IMR-90 (cell line): ENCODE results near the gene EHF. TPM values are rescaled to one million over a fixed set of nuclear protein-coding genes. Genes with fewer than 3 reads are reported as not detected.

ENCODE experiments used
- ATAC-seq: fragments of 200-7000 bp; cut with Tn5 transposase; 2 replicates; pipeline ENCODE4 v1.9.1; 2020; ENCODE audit warnings: low read depth, mild to moderate bottlenecking, moderate library complexity
- BruUV-seq: library from RNA; stranded (reverse); fragments of 400-500 nt; replicated peaks from 2 replicates; lab custom pipeline; 2021; lab: Mats Ljungman, UMichigan
- CTCF ChIA-PET: fragments of 300-600 bp; formaldehyde crosslinking; extraction: SDS; loops from one replicate; lab custom pipeline; 2021; ENCODE audit warnings: antibody characterized with exemption; lab: Yijun Ruan, JAX
- POLR2A ChIA-PET: fragments of 300-600 bp; sonication (Branson Sonifier 250); formaldehyde crosslinking; loops from one replicate; lab custom pipeline; 2022; ENCODE audit warnings: antibody characterized with exemption; ENCODE audit not compliant: unreplicated experiment; lab: Charles Lee
- DNase-seq: peaks from one replicate; pipeline ENCODE4 v3.0.0; 2013
- H2AFZ ChIP-seq: replicated peaks from 2 replicates; pipeline ENCODE3; 2013; ENCODE audit warnings: low read length, mild to moderate bottlenecking; ENCODE audit not compliant: poor library complexity
- H2AK5ac ChIP-seq: 2 replicates; pipeline ENCODE4 v1.6.1; 2013; ENCODE audit warnings: low read depth, low read length, inconsistent platforms
- H2AK9ac ChIP-seq: replicated peaks from 2 replicates; pipeline ENCODE3; 2013; ENCODE audit warnings: mild to moderate bottlenecking, low read depth, low read length, moderate library complexity; ENCODE audit not compliant: poor library complexity
- H2BK120ac ChIP-seq: 2 replicates; pipeline ENCODE4 v1.6.1; 2013; ENCODE audit warnings: low read depth, low read length, inconsistent platforms
- H2BK15ac ChIP-seq: 3 replicates; pipeline ENCODE4 v1.6.1; 2013; ENCODE audit warnings: low read depth, low read length, inconsistent platforms
- H2BK20ac ChIP-seq: 2 replicates; pipeline ENCODE4 v1.6.1; 2013; ENCODE audit warnings: low read depth, mild to moderate bottlenecking, inconsistent platforms, low read length, moderate library complexity
- H2BK5ac ChIP-seq: 2 replicates; pipeline ENCODE4 v1.6.1; 2013; ENCODE audit warnings: mild to moderate bottlenecking, low read depth, low read length, inconsistent platforms; ENCODE audit not compliant: poor library complexity, severe bottlenecking
- H3K14ac ChIP-seq: replicated peaks from 2 replicates; pipeline ENCODE4 v1.6.1; 2013; ENCODE audit warnings: low read depth, low read length, inconsistent platforms
- H3K18ac ChIP-seq: 2 replicates; pipeline ENCODE4 v1.6.1; 2013; ENCODE audit warnings: low read depth, low read length, control low read depth
- H3K23ac ChIP-seq: 2 replicates; pipeline ENCODE4 v1.6.1; 2013; ENCODE audit warnings: low read depth, low read length, inconsistent platforms
- H3K27ac ChIP-seq: 2 replicates; pipeline ENCODE4 v1.5.1; 2013; ENCODE audit warnings: mild to moderate bottlenecking, control low read depth, low read length; ENCODE audit not compliant: insufficient read depth
- H3K27me3 ChIP-seq: 2 replicates; pipeline ENCODE4 v1.6.1; 2013; ENCODE audit warnings: low read length; ENCODE audit not compliant: control insufficient read depth, insufficient read depth
- H3K36me3 ChIP-seq: 2 replicates; pipeline ENCODE4 v1.6.1; 2013; ENCODE audit warnings: low read length, mixed read lengths; ENCODE audit not compliant: control insufficient read depth, insufficient read depth
- H3K4ac ChIP-seq: 2 replicates; pipeline ENCODE4 v1.6.1; 2013; ENCODE audit warnings: low read depth, low read length, inconsistent platforms
- H3K4me1 ChIP-seq: 2 replicates; pipeline ENCODE4 v1.6.1; 2013; ENCODE audit warnings: low read length, mixed read lengths; ENCODE audit not compliant: control insufficient read depth, insufficient read depth
- H3K4me2 ChIP-seq: 2 replicates; pipeline ENCODE4 v1.6.1; 2013; ENCODE audit warnings: low read depth, mild to moderate bottlenecking, control low read depth, low read length, moderate library complexity
- H3K4me3 ChIP-seq: 2 replicates; pipeline ENCODE4 v1.5.1; 2013; ENCODE audit warnings: low read depth, mild to moderate bottlenecking, control low read depth, low read length, moderate library complexity; ENCODE audit not compliant: insufficient read depth
- H3K56ac ChIP-seq: 2 replicates; pipeline ENCODE4 v1.6.1; 2013; ENCODE audit warnings: low read length, inconsistent platforms; ENCODE audit not compliant: insufficient read depth; ENCODE audit errors: extremely low read depth
- H3K79me1 ChIP-seq, 2 experiments: 2 replicates each; pipeline ENCODE4 v1.6.1; 2013; ENCODE audit warnings: low read length in 2 of 2, inconsistent platforms in 1 of 2, low read depth in 1 of 2
- H3K9ac ChIP-seq: 2 replicates; pipeline ENCODE4 v1.6.1; 2013; ENCODE audit warnings: low read depth, low read length, control low read depth
- H3K9me1 ChIP-seq: 2 replicates; pipeline ENCODE4 v1.6.1; 2013; ENCODE audit warnings: low read length, inconsistent platforms; ENCODE audit not compliant: insufficient read depth
- H3K9me3 ChIP-seq: 2 replicates; pipeline ENCODE4 v1.6.1; 2013; ENCODE audit warnings: low read length; ENCODE audit not compliant: control insufficient read depth, insufficient read depth
- H4K20me1 ChIP-seq: 2 replicates; pipeline ENCODE4 v1.6.1; 2013; ENCODE audit warnings: low read length, inconsistent platforms; ENCODE audit not compliant: insufficient read depth
- H4K5ac ChIP-seq: 2 replicates; pipeline ENCODE4 v1.6.1; 2013; ENCODE audit warnings: mild to moderate bottlenecking, low read depth, low read length, control low read depth
- H4K8ac ChIP-seq, 2 experiments: 2 replicates each; pipeline ENCODE4 v1.6.1; 2013; ENCODE audit warnings: low read depth in 2 of 2, low read length in 2 of 2, control low read depth in 1 of 2, inconsistent platforms in 1 of 2
- H4K91ac ChIP-seq: 2 replicates; pipeline ENCODE4 v1.6.1; 2013; ENCODE audit warnings: low read depth, low read length, inconsistent platforms; ENCODE audit not compliant: insufficient read depth
- MAFK ChIP-seq: IDR thresholded peaks from 2 replicates; pipeline ENCODE4 v1.6.1; 2012; ENCODE audit warnings: low read depth, low read length, improper control_type of control experiment
- MAZ ChIP-seq: IDR thresholded peaks from 2 replicates; pipeline ENCODE4 v1.6.1; 2012; ENCODE audit warnings: low read depth, mild to moderate bottlenecking, low read length, improper control_type of control experiment, moderate library complexity, borderline replicate concordance
- NFE2L2 ChIP-seq: fragments of 150-350 bp; IDR thresholded peaks from 2 replicates; pipeline ENCODE4 v1.6.1; 2016; ENCODE audit warnings: low read depth, mild to moderate bottlenecking, low read length
- POLR2A ChIP-seq: IDR thresholded peaks from 2 replicates; pipeline ENCODE4 v1.6.1; 2012; ENCODE audit warnings: mild to moderate bottlenecking, low read depth, low read length
- RCOR1 ChIP-seq: IDR thresholded peaks from 2 replicates; pipeline ENCODE4 v1.6.1; 2012; ENCODE audit warnings: mild to moderate bottlenecking, low read length, improper control_type of control experiment; ENCODE audit not compliant: insufficient replicate concordance
- RFX5 ChIP-seq: IDR thresholded peaks from 2 replicates; pipeline ENCODE4 v1.8.0; 2012; ENCODE audit warnings: low read depth, mild to moderate bottlenecking, low read length, moderate library complexity
- WGBS, 2 experiments: methylation state at CpG; one replicate each; pipeline versions ENCODE4 v1.1.5 to v1.1.7; 2013; ENCODE audit warnings: missing lambda C conversion rate in 2 of 2; ENCODE audit not compliant: insufficient read length in 1 of 2; ENCODE audit errors: extremely low coverage in 2 of 2; 5-methylcytosine and 5-hydroxymethylcytosine counted together
- dilution Hi-C: fragments of 300-500 bp; cut with HindIII; formaldehyde crosslinking; loops from one replicate; pipeline ENCODE4 v1.14.3; 2018; ENCODE audit warnings: low sequenced_read_pairs; ENCODE audit not compliant: unreplicated experiment
- in situ Hi-C: fragments of 300-500 bp; cut with MboI; formaldehyde crosslinking; loops from 3 replicates; pipeline ENCODE4 v1.14.3; 2019; ENCODE audit warnings: low sequenced_read_pairs, inconsistent platforms, mixed read lengths
- intact Hi-C: fragments of 100-400 bp; cut with micrococcal nuclease; formaldehyde crosslinking; loops from 2 replicates; pipeline ENCODE4 v1.10.0; 2022
- polyA plus RNA-seq, 3 experiments: library from polyadenylated mRNA; depleted of rRNA; stranded (reverse); fragments of >200 nt; gene quantifications; 2 replicates each; pipeline ENCODE4 v1.2.3, GENCODE V29; 2012; ENCODE audit warnings: low replicate concordance in 1 of 3
- total RNA-seq: library from RNA; depleted of rRNA; stranded (reverse); fragments of >200 nt; gene quantifications from 2 replicates; pipeline ENCODE4 v1.2.3, GENCODE V29; 2012

EHF gene
- total and polyA plus RNA-seq, 2 of the 4 experiments (the other 2 are of a cell fraction) = under 0.01 TPM; not detected in 1

DNA sequence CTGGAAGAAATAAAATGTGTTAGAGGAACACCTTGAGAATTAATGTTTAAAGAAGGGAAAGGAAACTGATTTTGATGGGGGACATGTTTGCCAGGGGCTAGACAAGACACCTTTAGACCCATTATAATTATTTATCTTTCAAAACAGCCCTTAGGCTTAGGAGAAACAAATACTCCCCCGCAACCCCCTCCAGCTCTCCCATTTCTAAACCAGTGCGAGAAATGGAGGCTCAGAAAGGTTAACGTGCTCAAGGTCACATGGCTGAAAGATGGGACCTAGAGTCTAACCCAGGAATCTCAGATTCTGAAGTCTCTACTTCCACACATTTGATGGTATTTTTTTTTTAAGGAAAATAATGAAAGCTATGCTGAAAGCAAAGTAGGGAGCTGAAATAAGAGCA lies 18.0 kb downstream of the EHF start:
- H4K91ac ChIP-seq = no peak overlapping the region
- no peak overlapping the region for H2BK5ac ChIP-seq
- H3K9me3 ChIP-seq = no peaks in the 10 kb centered on the region
- no peak overlapping the region for H2BK15ac ChIP-seq
- H3K36me3 ChIP-seq = no peaks in the 10 kb centered on the region
- no peak overlapping the region for H2AK5ac ChIP-seq
- no peak overlapping the region for H4K5ac ChIP-seq
- BruUV-seq = no TSS peak
- no peak overlapping the region for H3K14ac ChIP-seq
- H3K9me1 ChIP-seq = 0 out of 2 replicates have a peak, but pooled peaks cover 6% of the 10 kb centered on the region
- H4K20me1 ChIP-seq = no peaks in the 10 kb centered on the region
- H2BK120ac ChIP-seq = no peak overlapping the region
- no peaks in the 10 kb centered on the region for H3K79me1 ChIP-seq
- no peaks in the 10 kb centered on the region for H3K27me3 ChIP-seq
- H3K56ac ChIP-seq = no peak overlapping the region
- no peak overlapping the region for H3K27ac ChIP-seq
- ChIA-PET CTCF (no interaction called here), POLR2A (no interaction called here)
- H3K4me3 ChIP-seq = no peak overlapping the region
- H4K8ac ChIP-seq = no peak overlapping the region
- H2BK20ac ChIP-seq = no peak overlapping the region
- no peak for TF ChIP-seq MAZ
- TF ChIP-seq RCOR1 = no peak
- TF ChIP-seq POLR2A = no peak
- no peak for TF ChIP-seq NFE2L2
- no peak for TF ChIP-seq MAFK
- no peak for TF ChIP-seq RFX5
- dilution Hi-C loops = no loop called here
- no peak overlapping the region for H2AK9ac ChIP-seq
- no peak overlapping the region for H3K9ac ChIP-seq
- H3K4me1 ChIP-seq = peaks cover 6% of the 10 kb centered on the region
- no peak overlapping the region for H3K18ac ChIP-seq
- H3K23ac ChIP-seq = no peak overlapping the region
- no peak overlapping the region for H3K4me2 ChIP-seq
- H2AFZ ChIP-seq = no peak overlapping the region
- WGBS, 2 experiments = no CpG with 5 or more reads among the region's 3 CpGs
- intact Hi-C loops = no loop called here
- no peak overlapping the region for H3K4ac ChIP-seq
- no peak for ATAC-seq
- in situ Hi-C loops = no loop called here
- DNase-seq = no peak
